GM10266 (cell line): Measurements from ENCODE around the gene PRKG1.

Source experiments
- DNase-seq: peaks from one replicate; pipeline ENCODE4 v3.0.0; 2012; ENCODE audit errors: extremely low spot score
- TF ChIP-seq, protein P1 (sequence below): IDR thresholded peaks from 2 replicates; pipeline ENCODE4 v1.5.1; 2012; ENCODE audit warnings: mild to moderate bottlenecking, low read depth; ENCODE audit not compliant: control insufficient read depth, insufficient read depth; ENCODE audit errors: missing control alignments

The PRKG1 gene

DNA sequence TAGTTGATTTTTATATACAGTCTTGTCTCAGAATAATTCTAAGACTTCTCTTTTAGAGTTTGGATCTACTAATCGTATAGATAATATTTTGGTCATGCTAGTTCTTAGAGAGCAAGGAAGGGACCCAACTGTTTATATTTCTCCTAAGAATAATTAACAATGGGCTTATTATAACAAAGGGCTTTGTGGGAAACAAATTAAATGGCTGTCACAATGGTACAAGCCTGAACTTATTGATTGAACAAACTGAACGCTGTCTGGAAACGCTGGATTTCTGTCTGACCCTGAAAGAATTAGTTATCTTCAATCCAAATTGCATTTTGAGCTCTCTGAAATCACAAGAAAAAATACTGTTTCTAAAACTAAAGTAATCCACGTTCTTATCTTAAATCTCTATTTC, 568.3 kb downstream of the PRKG1 start:
- TF ChIP-seq, protein P1, sequence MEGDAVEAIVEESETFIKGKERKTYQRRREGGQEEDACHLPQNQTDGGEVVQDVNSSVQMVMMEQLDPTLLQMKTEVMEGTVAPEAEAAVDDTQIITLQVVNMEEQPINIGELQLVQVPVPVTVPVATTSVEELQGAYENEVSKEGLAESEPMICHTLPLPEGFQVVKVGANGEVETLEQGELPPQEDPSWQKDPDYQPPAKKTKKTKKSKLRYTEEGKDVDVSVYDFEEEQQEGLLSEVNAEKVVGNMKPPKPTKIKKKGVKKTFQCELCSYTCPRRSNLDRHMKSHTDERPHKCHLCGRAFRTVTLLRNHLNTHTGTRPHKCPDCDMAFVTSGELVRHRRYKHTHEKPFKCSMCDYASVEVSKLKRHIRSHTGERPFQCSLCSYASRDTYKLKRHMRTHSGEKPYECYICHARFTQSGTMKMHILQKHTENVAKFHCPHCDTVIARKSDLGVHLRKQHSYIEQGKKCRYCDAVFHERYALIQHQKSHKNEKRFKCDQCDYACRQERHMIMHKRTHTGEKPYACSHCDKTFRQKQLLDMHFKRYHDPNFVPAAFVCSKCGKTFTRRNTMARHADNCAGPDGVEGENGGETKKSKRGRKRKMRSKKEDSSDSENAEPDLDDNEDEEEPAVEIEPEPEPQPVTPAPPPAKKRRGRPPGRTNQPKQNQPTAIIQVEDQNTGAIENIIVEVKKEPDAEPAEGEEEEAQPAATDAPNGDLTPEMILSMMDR = no peak

DNA sequence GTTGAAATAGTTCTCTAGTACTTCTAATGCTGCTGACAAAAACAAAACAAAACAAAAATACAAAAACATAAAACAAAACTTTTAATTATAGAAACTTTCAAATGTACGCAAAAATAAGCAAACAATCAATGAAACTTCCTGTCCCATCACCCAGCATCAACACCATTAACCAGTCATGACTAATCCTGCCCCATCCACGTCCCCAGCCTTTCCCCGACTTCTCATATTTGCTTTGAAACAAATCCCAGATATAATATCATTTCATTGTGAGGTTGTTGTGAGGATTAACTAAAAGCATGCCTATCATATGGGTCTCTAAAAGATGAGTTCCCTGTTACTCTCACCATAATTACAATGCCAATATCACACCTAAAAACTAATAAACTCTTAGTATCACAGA, 569.4 kb downstream of the PRKG1 start:
- TF ChIP-seq, protein P1 = no peak
- DNase-seq = no peak

More for the DNA sequence above, 568.3 kb downstream of the PRKG1 start:
- DNase-seq = no peak

DNA sequence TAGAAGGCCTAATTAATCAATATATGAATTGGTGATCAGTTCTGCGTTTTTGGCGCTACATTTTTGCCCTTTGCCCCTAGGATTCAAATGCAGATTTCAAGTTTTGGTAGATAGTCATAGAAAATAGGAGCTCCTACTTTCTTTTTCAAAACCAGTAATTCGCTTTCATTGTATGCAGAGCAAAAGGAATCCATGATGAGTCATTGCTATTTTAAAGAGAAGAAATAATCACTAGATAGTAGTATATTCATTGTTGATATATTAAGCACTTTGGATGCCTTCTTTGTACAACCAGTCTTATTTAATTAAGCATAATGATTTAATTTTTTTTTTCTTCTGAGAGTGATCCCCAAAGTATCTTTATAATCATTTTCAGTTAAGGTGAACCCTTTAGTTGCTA, 574.8 kb downstream of the PRKG1 start:
- TF ChIP-seq, protein P1 = no peak
- no peak for DNase-seq

DNA sequence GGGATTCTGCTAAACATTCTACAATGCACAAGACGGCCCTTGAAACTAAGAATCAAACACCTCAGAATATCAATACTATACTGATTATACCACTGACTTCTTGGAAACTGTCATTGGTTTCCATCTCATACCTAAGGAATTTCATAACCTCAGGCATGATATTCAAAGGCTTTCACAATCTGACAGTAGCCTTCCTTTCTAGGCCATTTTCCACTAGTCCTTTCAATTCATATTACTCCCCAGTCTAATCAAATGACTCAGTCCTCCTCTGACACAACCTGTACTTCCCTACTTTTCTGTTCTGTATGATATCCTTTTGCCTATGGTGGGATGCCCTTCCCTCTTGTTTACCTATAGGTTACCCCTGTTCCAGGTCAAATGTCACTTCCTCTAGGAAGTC, 576.8 kb downstream of the PRKG1 start:
- no peak for DNase-seq
- TF ChIP-seq, protein P1 = no peak

DNA sequence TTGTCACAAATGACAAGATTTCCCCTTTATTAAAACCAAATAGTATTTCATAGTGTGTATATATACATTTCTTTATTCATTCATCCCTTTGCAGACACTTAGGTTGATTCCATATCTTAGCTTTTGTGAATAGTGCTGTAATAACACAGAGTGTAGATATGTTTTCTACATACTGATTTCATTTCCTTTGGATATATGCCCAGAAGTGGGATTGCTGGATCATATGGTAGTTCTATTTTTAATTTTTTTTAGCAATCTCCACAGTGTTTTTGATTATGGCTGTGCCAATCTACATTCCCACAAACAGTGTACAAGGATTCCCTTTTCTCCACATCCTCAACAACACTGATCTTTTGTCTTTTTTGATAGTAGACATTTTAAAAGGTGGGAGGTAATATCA, 578.7 kb downstream of the PRKG1 start:
- TF ChIP-seq, protein P1 = no peak
- no peak for DNase-seq

DNA sequence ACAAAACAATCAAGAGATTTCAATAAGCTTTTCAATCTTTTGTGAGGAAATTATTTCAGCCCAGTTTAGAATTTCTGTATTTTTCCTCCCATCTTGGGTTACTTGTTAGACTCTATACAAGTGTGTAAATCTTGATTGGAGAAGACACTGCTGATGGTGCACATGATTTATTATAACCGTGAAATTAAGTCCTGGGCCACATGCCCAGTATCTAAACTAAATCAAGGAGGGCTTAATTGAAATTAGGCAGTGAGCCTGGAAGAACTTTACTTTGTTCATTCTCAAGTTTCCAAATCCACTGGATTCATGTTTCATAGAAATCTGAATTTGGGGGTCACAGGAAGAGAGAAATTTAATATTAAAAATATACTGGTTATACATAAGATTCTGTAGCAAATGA, 580.6 kb downstream of the PRKG1 start:
- TF ChIP-seq, protein P1 = no peak

DNA sequence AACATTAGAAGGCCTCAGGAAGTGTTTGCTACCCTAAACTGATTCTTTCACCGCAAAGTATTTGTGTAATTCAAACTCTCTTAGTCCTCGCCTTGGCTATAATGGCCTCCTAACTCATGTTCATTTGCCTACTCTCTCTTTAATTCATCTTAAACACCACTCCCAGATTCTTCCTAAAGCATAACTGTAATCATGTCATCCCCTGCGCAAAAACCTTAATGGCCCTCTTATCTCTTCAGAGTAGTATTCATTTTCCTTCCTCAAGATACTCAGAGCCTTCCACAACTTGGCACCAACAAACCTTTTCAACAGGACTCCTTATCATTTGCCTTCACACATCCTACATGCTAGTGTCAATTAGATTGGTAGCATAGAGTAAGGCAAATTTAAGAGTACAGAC, 582.2 kb downstream of the PRKG1 start:
- TF ChIP-seq, protein P1 = no peak
- DNase-seq = no peak

More for the DNA sequence above, 580.6 kb downstream of the PRKG1 start:
- DNase-seq = no peak
